ENCODE data around the gene ATP7B.
A peak's percentile ranks its signal among the peaks of the same experiment; 100 is the strongest.

ATP7B gene

DNA sequence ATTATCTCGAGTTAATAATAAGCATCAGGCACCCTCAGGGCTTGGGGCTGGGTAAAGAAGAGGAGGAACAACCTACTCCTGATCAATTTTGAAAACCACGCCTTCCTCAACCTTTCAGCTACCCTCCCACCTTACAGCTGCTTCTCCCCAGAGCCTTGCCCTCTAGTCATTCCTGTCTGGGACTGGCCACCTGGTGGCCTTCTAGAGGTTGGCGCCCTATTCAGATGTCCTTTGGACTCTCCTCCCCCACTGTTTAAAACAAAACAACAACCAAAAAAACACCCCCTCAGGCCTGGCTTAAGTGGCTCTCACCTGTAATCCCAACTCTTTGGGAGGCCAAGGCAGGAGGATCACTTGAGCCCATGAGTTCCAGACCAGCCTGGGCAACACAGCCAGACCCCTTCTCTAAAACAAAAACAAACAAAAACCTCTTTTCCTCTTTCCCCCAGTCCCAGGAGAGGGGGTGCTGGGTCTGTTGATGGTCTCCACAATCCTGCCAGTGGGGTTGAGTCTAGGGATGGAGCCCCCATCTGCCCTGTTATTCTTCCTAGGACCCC, 87.2 kb downstream of the ATP7B start:
- TF ChIP-seq, protein P1, sequence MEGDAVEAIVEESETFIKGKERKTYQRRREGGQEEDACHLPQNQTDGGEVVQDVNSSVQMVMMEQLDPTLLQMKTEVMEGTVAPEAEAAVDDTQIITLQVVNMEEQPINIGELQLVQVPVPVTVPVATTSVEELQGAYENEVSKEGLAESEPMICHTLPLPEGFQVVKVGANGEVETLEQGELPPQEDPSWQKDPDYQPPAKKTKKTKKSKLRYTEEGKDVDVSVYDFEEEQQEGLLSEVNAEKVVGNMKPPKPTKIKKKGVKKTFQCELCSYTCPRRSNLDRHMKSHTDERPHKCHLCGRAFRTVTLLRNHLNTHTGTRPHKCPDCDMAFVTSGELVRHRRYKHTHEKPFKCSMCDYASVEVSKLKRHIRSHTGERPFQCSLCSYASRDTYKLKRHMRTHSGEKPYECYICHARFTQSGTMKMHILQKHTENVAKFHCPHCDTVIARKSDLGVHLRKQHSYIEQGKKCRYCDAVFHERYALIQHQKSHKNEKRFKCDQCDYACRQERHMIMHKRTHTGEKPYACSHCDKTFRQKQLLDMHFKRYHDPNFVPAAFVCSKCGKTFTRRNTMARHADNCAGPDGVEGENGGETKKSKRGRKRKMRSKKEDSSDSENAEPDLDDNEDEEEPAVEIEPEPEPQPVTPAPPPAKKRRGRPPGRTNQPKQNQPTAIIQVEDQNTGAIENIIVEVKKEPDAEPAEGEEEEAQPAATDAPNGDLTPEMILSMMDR (IDR thresholded peaks at IDR 0.05; ENCODE audit: poor library complexity, severe bottlenecking): peak; percentile 23
- no peaks in the 10 kb centered on the region for H3K9me3 ChIP-seq (ENCODE audit: severe bottlenecking)
- no peaks in the 10 kb centered on the region for H3K4me1 ChIP-seq (ENCODE audit: insufficient read depth, poor library complexity, severe bottlenecking)
- no peak overlapping the region for H3K27ac ChIP-seq (ENCODE audit: poor library complexity, severe bottlenecking)
- no peaks in the 10 kb centered on the region for H3K27me3 ChIP-seq (ENCODE audit: insufficient read depth, poor library complexity, severe bottlenecking)
- ATAC-seq (ENCODE audit: low read depth) (peak; percentile 62; the same call in 1 of the 3 replicates), DNase-seq (ENCODE audit: low spot score) (no peak)
- H3K4me3 ChIP-seq (ENCODE audit: severe bottlenecking): no peak overlapping the region
- H3K36me3 ChIP-seq (ENCODE audit: low read depth): no peaks in the 10 kb centered on the region

DNA sequence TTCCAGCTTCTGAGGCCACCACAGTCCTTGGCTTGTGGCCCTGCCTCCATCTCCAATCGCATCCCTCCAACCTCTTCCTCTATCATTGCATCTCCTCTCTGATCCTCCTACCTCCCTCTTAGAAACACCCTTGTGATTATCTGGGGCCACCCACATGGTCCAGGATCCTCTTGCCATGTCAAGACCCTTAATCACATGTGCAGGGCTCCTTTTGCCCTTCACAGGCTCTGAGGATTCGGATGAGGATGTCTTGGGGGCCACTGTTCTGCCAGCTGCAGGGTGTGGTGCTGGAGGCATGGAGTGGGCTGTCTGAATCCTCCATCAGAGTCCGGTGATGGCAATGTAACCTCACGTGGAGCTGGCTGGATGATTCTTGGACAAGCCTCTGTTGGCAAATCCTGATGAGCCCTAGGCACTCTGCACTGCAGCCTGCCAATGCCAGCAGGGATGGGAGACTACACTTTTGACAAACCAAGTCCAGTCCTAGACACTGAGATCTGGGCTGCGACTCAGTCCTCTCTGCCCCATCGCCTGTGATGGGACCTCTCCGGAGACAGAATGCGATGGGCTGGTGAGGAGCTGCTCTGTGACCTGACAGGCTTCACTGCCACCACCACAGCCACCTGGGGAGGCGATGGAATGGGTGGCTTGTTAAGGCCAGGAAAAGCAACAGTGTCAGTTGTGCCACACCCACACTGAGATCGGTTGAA, 88.3 kb downstream of the ATP7B start:
- TF ChIP-seq, protein P1 (IDR thresholded peaks at IDR 0.05; ENCODE audit: poor library complexity, severe bottlenecking): no peak
- H3K9me3 ChIP-seq (ENCODE audit: severe bottlenecking): no peaks in the 10 kb centered on the region
- no peaks in the 10 kb centered on the region for H3K27me3 ChIP-seq (ENCODE audit: insufficient read depth, poor library complexity, severe bottlenecking)
- no peak overlapping the region for H3K27ac ChIP-seq (ENCODE audit: poor library complexity, severe bottlenecking)
- no peak for ATAC-seq (ENCODE audit: low read depth)
- H3K4me1 ChIP-seq (ENCODE audit: insufficient read depth, poor library complexity, severe bottlenecking): no peaks in the 10 kb centered on the region
- H3K4me3 ChIP-seq (ENCODE audit: severe bottlenecking): no peak overlapping the region
- no peak for DNase-seq (ENCODE audit: low spot score)
- no peaks in the 10 kb centered on the region for H3K36me3 ChIP-seq (ENCODE audit: low read depth)

DNA sequence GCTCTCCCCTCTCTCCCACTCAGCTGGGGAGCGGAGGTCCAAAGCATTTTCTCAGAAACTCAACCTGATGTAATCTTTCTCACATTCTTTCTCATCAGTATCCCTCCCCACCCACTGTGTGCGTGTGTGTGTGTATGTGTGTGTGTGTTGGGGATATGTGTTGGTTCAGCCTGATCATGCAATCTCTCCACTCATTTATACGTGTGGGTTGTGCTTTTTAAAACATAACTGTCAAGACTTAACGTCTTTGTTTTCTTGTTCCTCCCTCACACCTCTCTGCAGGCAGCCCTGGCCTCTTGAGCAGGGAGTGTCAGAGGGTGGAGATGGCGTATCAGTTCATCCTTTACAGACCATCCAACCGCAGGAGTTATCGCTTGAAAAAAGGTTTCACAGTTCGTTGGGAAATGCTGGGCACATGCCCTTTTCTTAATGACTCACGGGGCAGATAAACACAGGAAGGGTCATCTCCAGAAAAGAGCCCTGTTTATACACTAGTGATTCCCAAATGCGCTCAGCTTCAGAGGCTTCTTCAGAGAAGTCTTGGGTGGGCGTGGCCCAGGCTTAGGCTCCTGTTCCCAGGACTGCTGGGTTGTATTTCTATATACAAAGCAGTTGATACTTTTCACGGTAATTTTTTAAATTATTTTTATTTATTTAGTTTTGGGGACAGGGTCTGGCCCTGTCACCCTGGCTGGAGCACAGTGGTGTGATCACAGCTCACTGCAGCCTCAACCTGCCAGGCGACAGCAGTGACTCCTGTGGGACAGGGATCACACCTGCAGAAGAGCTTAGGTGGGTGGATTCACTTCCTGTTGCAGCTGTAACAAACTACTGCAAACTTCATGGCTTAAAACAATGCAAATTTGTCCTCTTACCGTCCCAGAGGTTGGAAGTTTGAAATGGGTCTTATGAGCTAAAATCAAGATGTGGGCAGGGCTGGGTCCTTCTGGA, 89.2 kb downstream of the ATP7B start:
- ATAC-seq (ENCODE audit: low read depth) (no peak), DNase-seq (ENCODE audit: low spot score) (no peak)
- Histone ChIP-seq H3K27ac (ENCODE audit: poor library complexity, severe bottlenecking) (no peak overlapping the region), H3K9me3 (ENCODE audit: severe bottlenecking) (no peaks in the 10 kb centered on the region), H3K27me3 (ENCODE audit: insufficient read depth, poor library complexity, severe bottlenecking) (no peaks in the 10 kb centered on the region), H3K4me3 (ENCODE audit: severe bottlenecking) (no peak overlapping the region), H3K36me3 (ENCODE audit: low read depth) (no peaks in the 10 kb centered on the region), H3K4me1 (ENCODE audit: insufficient read depth, poor library complexity, severe bottlenecking) (no peaks in the 10 kb centered on the region)
- TF ChIP-seq, protein P1 (IDR thresholded peaks at IDR 0.05; ENCODE audit: poor library complexity, severe bottlenecking): no peak

DNA sequence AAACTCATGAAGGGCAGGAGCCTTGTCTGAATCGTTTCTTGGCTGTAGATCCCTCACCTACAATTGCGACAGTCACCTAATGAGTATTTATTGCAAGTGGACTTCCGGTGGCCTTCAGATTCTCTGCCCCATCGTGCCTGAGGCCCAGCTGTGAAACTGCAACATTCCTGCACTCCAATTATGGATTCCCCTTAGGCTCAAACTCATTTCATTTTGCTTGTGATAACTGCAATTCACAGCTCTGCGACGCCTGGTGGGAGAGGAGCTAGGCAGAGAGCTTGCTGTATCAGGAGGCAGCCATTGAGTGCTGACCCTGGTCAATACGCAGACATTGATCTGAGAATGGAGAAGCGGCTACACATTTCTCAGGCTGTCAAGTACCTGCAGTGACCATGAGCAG, 90.5 kb downstream of the ATP7B start:
- Histone ChIP-seq H3K4me3 (ENCODE audit: severe bottlenecking) (no peak overlapping the region), H3K36me3 (ENCODE audit: low read depth) (no peaks in the 10 kb centered on the region), H3K27me3 (ENCODE audit: insufficient read depth, poor library complexity, severe bottlenecking) (no peaks in the 10 kb centered on the region), H3K27ac (ENCODE audit: poor library complexity, severe bottlenecking) (no peak overlapping the region), H3K9me3 (ENCODE audit: severe bottlenecking) (no peaks in the 10 kb centered on the region), H3K4me1 (ENCODE audit: insufficient read depth, poor library complexity, severe bottlenecking) (no peaks in the 10 kb centered on the region)
- TF ChIP-seq, protein P1 (IDR thresholded peaks at IDR 0.05; ENCODE audit: poor library complexity, severe bottlenecking): no peak
- ATAC-seq (ENCODE audit: low read depth) (no peak), DNase-seq (ENCODE audit: low spot score) (no peak)
